Measurements from ENCODE around the gene APOE.
"Not testable (repeated sequence)": the region's sequence is repeated elsewhere in the genome, so short reads cannot be mapped to it uniquely, and the experiment has no call there.

Gene APOE

DNA sequence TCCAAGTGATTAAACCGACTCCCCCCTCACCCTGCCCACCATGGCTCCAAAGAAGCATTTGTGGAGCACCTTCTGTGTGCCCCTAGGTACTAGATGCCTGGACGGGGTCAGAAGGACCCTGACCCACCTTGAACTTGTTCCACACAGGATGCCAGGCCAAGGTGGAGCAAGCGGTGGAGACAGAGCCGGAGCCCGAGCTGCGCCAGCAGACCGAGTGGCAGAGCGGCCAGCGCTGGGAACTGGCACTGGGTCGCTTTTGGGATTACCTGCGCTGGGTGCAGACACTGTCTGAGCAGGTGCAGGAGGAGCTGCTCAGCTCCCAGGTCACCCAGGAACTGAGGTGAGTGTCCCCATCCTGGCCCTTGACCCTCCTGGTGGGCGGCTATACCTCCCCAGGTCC is 2.0 kb downstream of the APOE start:
- no peak for DNase-seq (ENCODE audit: low read depth, low spot score)
- H3K27ac ChIP-seq = no peak overlapping the region

GRCh38 chr19:44908074-44908835 is 2.7 kb downstream of the APOE start:
- no peak for DNase-seq (ENCODE audit: low read depth, low spot score)
- H3K27ac ChIP-seq = no peak overlapping the region

GRCh38 chr19:44908836-44909261 is 3.3 kb downstream of the APOE start:
- DNase-seq (ENCODE audit: low read depth, low spot score) = no peak
- H3K27ac ChIP-seq = no peak overlapping the region

DNA sequence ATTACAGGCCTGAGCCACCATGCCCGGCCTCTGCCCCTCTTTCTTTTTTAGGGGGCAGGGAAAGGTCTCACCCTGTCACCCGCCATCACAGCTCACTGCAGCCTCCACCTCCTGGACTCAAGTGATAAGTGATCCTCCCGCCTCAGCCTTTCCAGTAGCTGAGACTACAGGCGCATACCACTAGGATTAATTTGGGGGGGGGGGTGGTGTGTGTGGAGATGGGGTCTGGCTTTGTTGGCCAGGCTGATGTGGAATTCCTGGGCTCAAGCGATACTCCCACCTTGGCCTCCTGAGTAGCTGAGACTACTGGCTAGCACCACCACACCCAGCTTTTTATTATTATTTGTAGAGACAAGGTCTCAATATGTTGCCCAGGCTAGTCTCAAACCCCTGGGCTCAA is 4.2 kb downstream of the APOE start:
- H3K27ac ChIP-seq = no peak overlapping the region
- DNase-seq (ENCODE audit: low read depth, low spot score) = no peak

GRCh38 chr19:44911896-44912295 is 6.3 kb downstream of the APOE start:
- DNase-seq (ENCODE audit: low read depth, low spot score); H3K27ac ChIP-seq: not testable (repeated sequence)

DNA sequence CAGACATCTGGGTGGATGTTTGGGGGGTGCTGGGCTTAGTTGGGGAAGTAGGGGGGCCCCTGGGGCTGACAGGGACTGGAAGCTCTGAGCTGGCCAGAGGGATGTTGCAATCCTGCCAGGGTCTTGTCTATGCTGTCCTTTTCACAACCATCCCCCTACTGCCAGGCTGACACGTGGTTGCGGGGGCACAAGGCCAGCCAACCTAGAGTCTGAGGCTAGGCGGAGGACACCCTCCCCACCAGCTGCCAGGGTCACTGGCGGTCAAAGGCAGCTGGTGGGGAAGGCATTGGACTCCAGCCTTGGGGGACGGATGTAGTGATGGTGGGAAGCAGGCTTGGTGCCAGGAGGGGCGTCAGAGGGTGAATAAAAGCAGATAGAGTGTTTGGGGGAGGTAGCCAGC is 7.3 kb downstream of the APOE start:
- no peak for DNase-seq (ENCODE audit: low read depth, low spot score)

GRCh38 chr19:44913512-44914432 is 8.2 kb downstream of the APOE start:
- DNase-seq (ENCODE audit: low read depth, low spot score); H3K27ac ChIP-seq: not testable (repeated sequence)

More for the DNA sequence above, 7.3 kb downstream of the APOE start:
- no peak overlapping the region for H3K27ac ChIP-seq

- H3K27ac ChIP-seq; DNase-seq (ENCODE audit: low read depth, low spot score): not testable (repeated sequence)
Observed at GRCh38 chr19:44914433-44915206, 9.0 kb downstream of the APOE start, which contains the start of gene APOC1. Gene APOC1 (plus strand): TSS chr19:44914608. CDS start chr19:44914892, 284 bp downstream.

DNA sequence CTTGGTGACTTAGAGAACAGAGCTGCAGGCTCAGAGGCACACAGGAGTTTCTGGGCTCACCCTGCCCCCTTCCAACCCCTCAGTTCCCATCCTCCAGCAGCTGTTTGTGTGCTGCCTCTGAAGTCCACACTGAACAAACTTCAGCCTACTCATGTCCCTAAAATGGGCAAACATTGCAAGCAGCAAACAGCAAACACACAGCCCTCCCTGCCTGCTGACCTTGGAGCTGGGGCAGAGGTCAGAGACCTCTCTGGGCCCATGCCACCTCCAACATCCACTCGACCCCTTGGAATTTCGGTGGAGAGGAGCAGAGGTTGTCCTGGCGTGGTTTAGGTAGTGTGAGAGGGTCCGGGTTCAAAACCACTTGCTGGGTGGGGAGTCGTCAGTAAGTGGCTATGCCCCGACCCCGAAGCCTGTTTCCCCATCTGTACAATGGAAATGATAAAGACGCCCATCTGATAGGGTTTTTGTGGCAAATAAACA is 18.7 kb downstream of the APOE start:
- H3K27ac ChIP-seq = no peak overlapping the region

DNA sequence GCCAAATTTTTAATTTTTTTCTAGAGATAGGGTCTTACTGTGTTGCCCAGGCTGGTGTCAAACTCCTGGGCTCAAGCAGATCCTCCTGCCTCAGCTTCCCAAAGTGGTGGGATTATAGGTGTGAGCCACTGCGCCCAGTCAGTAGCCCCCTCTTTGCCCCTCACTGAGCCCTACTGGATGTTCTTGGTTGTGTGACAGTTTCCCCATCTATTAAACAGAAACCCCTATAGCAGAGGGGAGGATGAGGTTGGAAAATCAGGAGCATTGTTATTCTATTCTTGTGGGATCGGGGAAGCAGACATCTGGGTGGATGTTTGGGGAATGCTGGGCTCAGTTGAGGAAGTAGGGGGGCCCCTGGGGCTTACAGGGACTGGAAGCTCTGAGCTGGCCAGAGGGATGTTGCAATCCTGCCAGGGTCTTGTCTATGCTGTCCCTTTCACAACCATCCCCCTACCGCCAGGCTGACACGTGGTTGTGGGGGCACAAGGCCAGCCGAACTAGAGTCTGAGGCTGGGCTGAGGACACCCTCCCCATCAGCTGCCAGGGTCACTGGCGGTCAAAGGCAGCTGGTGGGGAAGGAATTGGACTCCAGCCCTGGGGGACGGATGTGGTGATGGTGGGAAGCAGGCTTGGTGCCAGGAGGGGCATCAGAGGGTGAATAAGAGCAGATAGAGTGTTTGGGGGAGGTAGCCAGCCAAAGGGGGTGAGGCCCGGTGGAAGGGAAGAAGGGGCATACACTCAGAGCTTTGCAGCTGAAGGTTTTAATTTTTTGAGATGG is 19.7 kb downstream of the APOE start:
- no peak for DNase-seq (ENCODE audit: low read depth, low spot score)
- no peak overlapping the region for H3K27ac ChIP-seq

More for the DNA sequence above, 18.7 kb downstream of the APOE start:
- DNase-seq (ENCODE audit: low read depth, low spot score) = no peak

GRCh38 chr19:44926245-44927077 is 20.9 kb downstream of the APOE start:
- H3K27ac ChIP-seq; DNase-seq (ENCODE audit: low read depth, low spot score): not testable (repeated sequence)

DNA sequence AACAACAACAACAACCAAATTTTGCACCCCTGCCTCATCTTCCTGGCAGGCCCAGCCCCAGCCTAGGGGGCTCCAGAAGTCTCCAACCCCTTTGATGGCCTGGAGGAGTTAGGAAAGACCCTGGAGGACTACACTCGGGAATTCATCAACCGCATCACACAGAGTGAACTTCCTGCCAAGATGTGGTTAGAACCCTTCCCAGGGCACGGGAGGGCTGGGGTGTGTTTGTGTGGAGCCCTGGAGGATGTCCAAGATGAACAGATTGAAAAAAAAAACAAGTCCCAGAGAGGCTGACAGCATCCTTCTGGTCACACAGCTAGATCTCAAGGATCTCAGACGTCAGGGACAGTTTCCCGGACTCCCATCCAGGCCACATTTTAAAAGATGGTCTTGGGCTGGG is 22.1 kb downstream of the APOE start:
- no peak overlapping the region for H3K27ac ChIP-seq
- no peak for DNase-seq (ENCODE audit: low read depth, low spot score)

DNA sequence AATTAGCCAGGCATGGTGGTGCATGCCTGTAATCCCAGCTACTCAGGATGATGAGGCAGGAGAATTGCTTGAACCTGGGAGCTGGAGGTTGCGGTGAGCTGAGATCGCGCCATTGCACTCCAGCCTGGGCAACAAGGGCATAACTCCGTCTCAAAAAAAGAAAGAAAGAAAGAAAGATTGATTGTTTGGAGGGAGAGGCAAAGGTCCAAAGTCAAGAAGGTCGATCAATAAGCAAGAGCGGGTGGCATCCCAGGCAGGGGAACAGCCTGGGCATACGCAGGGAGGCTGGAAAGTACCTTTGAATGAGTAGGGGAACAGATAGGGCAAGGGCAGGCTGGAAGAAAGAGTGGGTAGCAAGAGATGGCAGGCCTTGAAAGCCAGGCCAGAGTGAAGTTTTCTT is 24.5 kb downstream of the APOE start:
- DNase-seq (ENCODE audit: low read depth, low spot score) = no peak
- no peak overlapping the region for H3K27ac ChIP-seq

DNA sequence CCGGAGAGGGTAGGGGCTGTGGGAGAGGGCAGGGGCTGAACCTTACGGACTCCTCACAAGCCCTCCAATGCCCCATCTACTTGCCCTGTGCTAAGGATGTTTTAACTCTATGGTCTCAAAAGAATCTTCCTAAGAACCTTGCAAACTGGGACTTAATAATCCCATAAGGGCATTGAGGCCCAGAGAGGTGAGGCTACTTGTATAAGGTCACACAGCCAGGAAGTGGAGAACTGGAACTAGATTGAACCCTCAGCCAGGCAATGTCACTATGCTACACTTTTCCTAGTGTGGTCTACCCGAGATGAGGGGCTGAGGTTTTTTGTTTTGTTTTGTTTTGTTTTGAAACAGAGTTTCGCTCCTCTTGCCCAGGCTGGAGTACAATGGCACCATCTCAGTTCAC is 25.9 kb downstream of the APOE start:
- DNase-seq (ENCODE audit: low read depth, low spot score) = no peak

DNA sequence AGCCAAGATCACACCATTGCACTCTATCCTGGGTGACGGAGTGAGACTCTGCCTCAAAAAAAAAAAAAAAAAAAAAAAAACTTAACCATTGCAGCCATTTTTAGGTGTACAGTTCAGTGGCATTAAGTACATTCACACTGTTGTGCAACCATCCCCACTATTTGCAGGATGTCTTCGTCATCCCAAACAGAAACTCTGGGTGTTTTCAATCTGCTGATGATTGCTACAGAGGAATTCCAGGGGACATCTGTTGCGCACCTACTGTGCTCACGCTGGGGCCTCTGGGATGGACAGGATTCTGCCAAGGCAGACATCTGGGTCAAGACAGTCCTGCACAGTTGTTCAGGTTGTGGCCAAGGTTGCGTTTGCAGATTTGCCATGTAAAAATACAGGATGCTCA is 34.1 kb downstream of the APOE start:
- H3K27ac ChIP-seq = no peak overlapping the region
- no peak for DNase-seq (ENCODE audit: low read depth, low spot score)

More for the DNA sequence above, 25.9 kb downstream of the APOE start:
- H3K27ac ChIP-seq = no peak overlapping the region

GRCh38 chr19:44942067-44942571 is 36.5 kb downstream of the APOE start, which contains the start of gene APOC4:
Gene APOC4 (plus strand): TSS chr19:44942237. CDS start chr19:44942278, 41 bp downstream.
- no peak for DNase-seq (ENCODE audit: low read depth, low spot score)
- H3K27ac ChIP-seq = no peak within 1 kb of the TSS

- H3K27ac ChIP-seq = no peak overlapping the region
- no peak for DNase-seq (ENCODE audit: low read depth, low spot score)
Observed at GRCh38 chr19:44943801-44944249, 38.2 kb downstream of the APOE start.

- H3K27ac ChIP-seq = no peak overlapping the region
- DNase-seq (ENCODE audit: low read depth, low spot score) = no peak
Observed at GRCh38 chr19:44947041-44947581, 41.5 kb downstream of the APOE start.

Data from epithelial cell of prostate (primary cell).